Left ventricle myocardium inferior (tissue), 1 donor: ENCODE data around the gene FNDC3B. TPM values are rescaled to one million over a fixed set of nuclear protein-coding genes. Genes with fewer than 3 reads are reported as not detected.

ENCODE experiments used
- DNase-seq: peaks from one replicate; pipeline ENCODE4 v3.0.0-alpha.2; 2020
- H3K27ac ChIP-seq: fragments of 200-600 bp; replicated peaks from 2 replicates; pipeline ENCODE4 v1.8.0; 2021
- H3K27me3 ChIP-seq: fragments of 200-600 bp; 2 replicates; pipeline ENCODE4 v1.8.0; 2021; ENCODE audit warnings: low read depth
- H3K36me3 ChIP-seq: fragments of 200-600 bp; 2 replicates; pipeline ENCODE4 v1.8.0; 2021
- H3K4me1 ChIP-seq: fragments of 200-600 bp; 2 replicates; pipeline ENCODE4 v1.8.0; 2021
- H3K4me3 ChIP-seq: fragments of 200-600 bp; 2 replicates; pipeline ENCODE4 v1.8.0; 2021; ENCODE audit warnings: mild to moderate bottlenecking, moderate library complexity
- H3K9me3 ChIP-seq: fragments of 200-600 bp; replicated peaks from 2 replicates; pipeline ENCODE4 v1.8.0; 2021
- CTCF ChIP-seq: fragments of 200-600 bp; IDR thresholded peaks from 2 replicates; pipeline ENCODE4 v1.8.0; 2021; ENCODE audit warnings: antibody characterized with exemption, mild to moderate bottlenecking, borderline replicate concordance
- intact Hi-C: fragments of 100-400 bp; cut with micrococcal nuclease; formaldehyde crosslinking; loops from one replicate; pipeline ENCODE4 v1.11.0; 2022
- total RNA-seq: library from RNA; stranded (reverse); fragmentation: NEBNext Ultra II Directional; extraction: Animal tissue kit (Norgen Biotek cat#: 25700); gene quantifications from one replicate; pipeline ENCODE4 v1.2.1, GENCODE V29; 2021
- donor health status: DM: no; HTN: yes; CAD: no; lungs with severe emphysema.

Gene FNDC3B
- total RNA-seq, 1 donor from 2014 or later: 75.7 TPM

GRCh38 chr3:172280406-172281051 lies 241.2 kb downstream of the FNDC3B start:
- Histone ChIP-seq H3K27me3 (no peaks in the 10 kb centered on the region), H3K36me3 (no peaks in the 10 kb centered on the region), H3K4me1 (peaks cover 85% of the 10 kb centered on the region), H3K4me3 (no peak overlapping the region), H3K9me3 (no peaks in the 10 kb centered on the region), H3K27ac (peak overlapping the region; percentile 63)
- intact Hi-C loops: no loop called here
- no peak for DNase-seq
- no peak for TF ChIP-seq CTCF

GRCh38 chr3:172281884-172282283 lies 242.5 kb downstream of the FNDC3B start:
- intact Hi-C loops: no loop called here
- Histone ChIP-seq H3K9me3 (no peaks in the 10 kb centered on the region), H3K4me3 (no peak overlapping the region), H3K27ac (peak overlapping the region; percentile 34), H3K4me1 (peaks cover 85% of the 10 kb centered on the region), H3K36me3 (no peaks in the 10 kb centered on the region), H3K27me3 (no peaks in the 10 kb centered on the region)
- no peak for DNase-seq
- TF ChIP-seq CTCF: no peak

GRCh38 chr3:172282850-172283249 lies 243.5 kb downstream of the FNDC3B start:
- peaks cover 85% of the 10 kb centered on the region for H3K4me1 ChIP-seq

GRCh38 chr3:172283841-172284357 lies 244.5 kb downstream of the FNDC3B start:
- intact Hi-C loops: no loop called here
- Histone ChIP-seq H3K27ac (peak overlapping the region; percentile 16), H3K27me3 (no peaks in the 10 kb centered on the region), H3K9me3 (no peaks in the 10 kb centered on the region), H3K36me3 (no peaks in the 10 kb centered on the region), H3K4me3 (no peak overlapping the region), H3K4me1 (peaks cover 85% of the 10 kb centered on the region)
- TF ChIP-seq CTCF: no peak
- DNase-seq: no peak

More at GRCh38 chr3:172282850-172283249, 243.5 kb downstream of the FNDC3B start:
- no peak for DNase-seq
- TF ChIP-seq CTCF: no peak
- no peaks in the 10 kb centered on the region for H3K9me3 ChIP-seq
- no peak overlapping the region for H3K4me3 ChIP-seq
- H3K36me3 ChIP-seq: no peaks in the 10 kb centered on the region
- H3K27me3 ChIP-seq: no peaks in the 10 kb centered on the region
- no peak overlapping the region for H3K27ac ChIP-seq
- intact Hi-C loops: no loop called here

- Histone ChIP-seq H3K27ac (peak overlapping the region; percentile 87), H3K4me1 (peaks cover 85% of the 10 kb centered on the region)
Measured at GRCh38 chr3:172285844-172286243, 246.5 kb downstream of the FNDC3B start.

More at GRCh38 chr3:172285844-172286243, 246.5 kb downstream of the FNDC3B start:
- Histone ChIP-seq H3K36me3 (no peaks in the 10 kb centered on the region), H3K9me3 (no peaks in the 10 kb centered on the region), H3K4me3 (no peak overlapping the region), H3K27me3 (no peaks in the 10 kb centered on the region)
- TF ChIP-seq CTCF: no peak
- no peak for DNase-seq
- intact Hi-C loops: no loop called here
